ENCODE measurements around the gene STXBP2.

The STXBP2 gene

DNA sequence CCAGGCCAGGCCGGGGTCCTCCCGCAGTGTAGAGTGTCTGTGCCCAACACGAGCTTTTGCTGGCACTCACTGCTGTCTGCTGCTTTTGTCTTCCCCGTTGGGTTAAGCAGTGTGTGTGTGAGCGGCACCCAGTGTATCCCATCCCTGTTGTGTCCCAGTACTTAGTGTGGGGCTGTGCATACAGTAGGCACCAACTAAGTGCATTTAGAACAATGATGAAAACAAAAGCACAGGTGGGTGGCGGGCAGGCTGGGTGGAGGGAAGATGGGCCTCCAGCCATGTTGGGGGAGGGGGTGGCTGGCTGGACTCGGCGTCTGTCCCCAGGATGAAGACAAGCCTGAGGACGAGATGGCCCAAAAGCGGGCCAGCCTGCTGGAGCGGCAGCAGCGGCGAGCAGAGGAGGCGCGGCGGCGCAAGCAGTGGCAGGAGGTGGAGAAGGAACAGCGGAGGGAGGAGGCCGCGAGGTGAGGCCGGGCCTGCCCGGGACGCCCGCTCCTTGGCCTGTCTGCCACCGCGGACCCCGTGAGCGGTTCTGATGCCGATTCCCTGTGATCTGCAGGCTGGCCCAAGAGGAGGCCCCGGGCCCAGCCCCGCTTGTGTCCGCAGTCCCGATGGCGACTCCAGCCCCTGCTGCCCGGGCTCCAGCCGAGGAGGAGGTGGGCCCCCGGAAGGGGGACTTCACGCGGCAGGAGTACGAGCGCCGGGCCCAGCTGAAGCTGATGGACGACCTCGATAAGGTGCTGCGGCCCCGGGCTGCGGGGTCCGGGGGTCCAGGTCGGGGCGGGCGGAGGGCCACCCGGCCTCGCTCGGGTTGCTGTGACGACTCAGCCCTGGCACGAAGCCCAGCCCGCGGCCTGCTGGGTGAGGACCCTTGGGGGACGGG is 21.8 kb upstream of the STXBP2 start:
- no peaks in the 10 kb centered on the region for H3K79me2 ChIP-seq (ENCODE audit: insufficient read depth, low read length)
- H4K20me1 ChIP-seq (ENCODE audit: low read depth, low read length): no peaks in the 10 kb centered on the region
- no peak overlapping the region for H2AFZ ChIP-seq (ENCODE audit: low read depth, low read length, severe bottlenecking)
- H3K9me3 ChIP-seq (ENCODE audit: insufficient read depth, low read length): no peaks in the 10 kb centered on the region
- no peaks in the 10 kb centered on the region for H3K36me3 ChIP-seq (ENCODE audit: low read length)
- no peak overlapping the region for H3K4me3 ChIP-seq (ENCODE audit: insufficient read depth, low read length, poor library complexity, severe bottlenecking)
- no peak overlapping the region for H3K9ac ChIP-seq (ENCODE audit: low read length)
- no peaks in the 10 kb centered on the region for H3K27me3 ChIP-seq (ENCODE audit: low read length)
- H3K4me2 ChIP-seq (ENCODE audit: low read depth, low read length, poor library complexity, severe bottlenecking): no peak overlapping the region
- H3K9me2 ChIP-seq (replicated peaks; ENCODE audit: insufficient read depth, low read length): no peaks in the 10 kb centered on the region
- H3F3A ChIP-seq (ENCODE audit: insufficient read depth): no peaks in the 10 kb centered on the region
- H3K27ac ChIP-seq (ENCODE audit: low read depth, low read length): no peak overlapping the region
- TF ChIP-seq EZH2phosphoT487 (conservative IDR thresholded peaks at IDR 0.05; ENCODE audit: low read length): no peak
- TF ChIP-seq, protein P1, sequence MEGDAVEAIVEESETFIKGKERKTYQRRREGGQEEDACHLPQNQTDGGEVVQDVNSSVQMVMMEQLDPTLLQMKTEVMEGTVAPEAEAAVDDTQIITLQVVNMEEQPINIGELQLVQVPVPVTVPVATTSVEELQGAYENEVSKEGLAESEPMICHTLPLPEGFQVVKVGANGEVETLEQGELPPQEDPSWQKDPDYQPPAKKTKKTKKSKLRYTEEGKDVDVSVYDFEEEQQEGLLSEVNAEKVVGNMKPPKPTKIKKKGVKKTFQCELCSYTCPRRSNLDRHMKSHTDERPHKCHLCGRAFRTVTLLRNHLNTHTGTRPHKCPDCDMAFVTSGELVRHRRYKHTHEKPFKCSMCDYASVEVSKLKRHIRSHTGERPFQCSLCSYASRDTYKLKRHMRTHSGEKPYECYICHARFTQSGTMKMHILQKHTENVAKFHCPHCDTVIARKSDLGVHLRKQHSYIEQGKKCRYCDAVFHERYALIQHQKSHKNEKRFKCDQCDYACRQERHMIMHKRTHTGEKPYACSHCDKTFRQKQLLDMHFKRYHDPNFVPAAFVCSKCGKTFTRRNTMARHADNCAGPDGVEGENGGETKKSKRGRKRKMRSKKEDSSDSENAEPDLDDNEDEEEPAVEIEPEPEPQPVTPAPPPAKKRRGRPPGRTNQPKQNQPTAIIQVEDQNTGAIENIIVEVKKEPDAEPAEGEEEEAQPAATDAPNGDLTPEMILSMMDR (IDR thresholded peaks at IDR 0.05; ENCODE audit: insufficient read depth, low read length, poor library complexity, severe bottlenecking): no peak

DNA sequence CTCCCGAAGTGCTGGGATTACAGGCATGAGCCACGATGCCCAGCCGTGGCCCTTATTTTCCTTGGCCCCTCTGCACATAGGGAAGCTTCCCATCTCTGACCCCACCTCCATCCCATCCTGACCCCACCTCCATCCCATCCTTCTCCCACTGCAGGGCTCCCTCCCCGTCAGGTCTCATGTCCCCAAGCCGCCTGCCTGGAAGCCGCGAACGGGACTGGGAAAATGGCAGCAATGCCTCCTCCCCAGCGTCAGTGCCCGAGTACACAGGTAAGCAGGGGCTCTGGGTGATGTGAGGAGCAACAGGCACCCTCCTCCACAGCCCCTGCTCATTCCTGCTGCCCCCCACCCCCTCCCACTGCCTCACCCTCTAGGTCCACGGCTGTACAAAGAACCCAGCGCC is 19.7 kb upstream of the STXBP2 start:
- H3K36me3 ChIP-seq (ENCODE audit: low read length): no peaks in the 10 kb centered on the region
- no peak overlapping the region for H3K27ac ChIP-seq (ENCODE audit: low read depth, low read length)

DNA sequence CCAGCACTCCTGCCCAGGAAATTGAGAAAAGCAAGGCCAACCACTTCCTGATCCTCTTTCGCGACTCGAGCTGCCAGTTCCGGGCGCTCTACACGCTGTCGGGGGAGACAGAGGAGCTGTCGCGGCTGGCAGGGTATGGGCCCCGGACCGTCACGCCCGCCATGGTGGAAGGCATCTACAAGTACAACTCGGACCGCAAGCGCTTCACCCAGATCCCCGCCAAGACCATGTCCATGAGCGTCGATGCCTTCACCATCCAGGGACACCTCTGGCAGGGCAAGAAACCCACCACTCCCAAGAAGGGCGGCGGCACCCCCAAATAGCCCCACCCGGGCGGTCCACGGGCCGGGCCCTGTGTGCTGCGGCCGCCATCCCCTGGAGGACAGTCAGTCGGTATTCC is 19.2 kb upstream of the STXBP2 start:
- Histone ChIP-seq H3K27ac (ENCODE audit: low read depth, low read length) (no peak overlapping the region), H3K9ac (ENCODE audit: low read length) (no peak overlapping the region), H4K20me1 (ENCODE audit: low read depth, low read length) (no peaks in the 10 kb centered on the region), H3F3A (ENCODE audit: insufficient read depth) (no peaks in the 10 kb centered on the region), H3K9me2 (replicated peaks; ENCODE audit: insufficient read depth, low read length) (no peaks in the 10 kb centered on the region), H3K9me3 (ENCODE audit: insufficient read depth, low read length) (no peaks in the 10 kb centered on the region), H3K79me2 (ENCODE audit: insufficient read depth, low read length) (no peaks in the 10 kb centered on the region), H3K27me3 (ENCODE audit: low read length) (no peaks in the 10 kb centered on the region), H3K36me3 (ENCODE audit: low read length) (no peaks in the 10 kb centered on the region), H3K4me2 (ENCODE audit: low read depth, low read length, poor library complexity, severe bottlenecking) (no peak overlapping the region), H2AFZ (ENCODE audit: low read depth, low read length, severe bottlenecking) (no peak overlapping the region), H3K4me3 (ENCODE audit: insufficient read depth, low read length, poor library complexity, severe bottlenecking) (no peak overlapping the region)
- no peak for TF ChIP-seq EZH2phosphoT487 (conservative IDR thresholded peaks at IDR 0.05; ENCODE audit: low read length)
- TF ChIP-seq, protein P1 (IDR thresholded peaks at IDR 0.05; ENCODE audit: insufficient read depth, low read length, poor library complexity, severe bottlenecking): no peak

More for the DNA sequence above, 19.7 kb upstream of the STXBP2 start:
- H2AFZ ChIP-seq (ENCODE audit: low read depth, low read length, severe bottlenecking): no peak overlapping the region
- no peak overlapping the region for H3K9ac ChIP-seq (ENCODE audit: low read length)
- no peaks in the 10 kb centered on the region for H3K79me2 ChIP-seq (ENCODE audit: insufficient read depth, low read length)
- no peaks in the 10 kb centered on the region for H3F3A ChIP-seq (ENCODE audit: insufficient read depth)
- no peaks in the 10 kb centered on the region for H4K20me1 ChIP-seq (ENCODE audit: low read depth, low read length)
- H3K27me3 ChIP-seq (ENCODE audit: low read length): no peaks in the 10 kb centered on the region
- no peaks in the 10 kb centered on the region for H3K9me3 ChIP-seq (ENCODE audit: insufficient read depth, low read length)
- no peak overlapping the region for H3K4me2 ChIP-seq (ENCODE audit: low read depth, low read length, poor library complexity, severe bottlenecking)
- H3K9me2 ChIP-seq (replicated peaks; ENCODE audit: insufficient read depth, low read length): no peaks in the 10 kb centered on the region
- no peak overlapping the region for H3K4me3 ChIP-seq (ENCODE audit: insufficient read depth, low read length, poor library complexity, severe bottlenecking)
- no peak for TF ChIP-seq EZH2phosphoT487 (conservative IDR thresholded peaks at IDR 0.05; ENCODE audit: low read length)
- TF ChIP-seq, protein P1 (IDR thresholded peaks at IDR 0.05; ENCODE audit: insufficient read depth, low read length, poor library complexity, severe bottlenecking): no peak
